GM19463 (cell line): ENCODE results near the gene ZNF441.
"Not testable (repeated sequence)": the region's sequence is repeated elsewhere in the genome, so short reads cannot be mapped to it uniquely, and the experiment has no call there.

Experiments used
- ATAC-seq: cut with Tn5 transposase; IDR thresholded peaks from one replicate; pipeline ENCODE4 v1.9.1; 2021; ENCODE audit warnings: mild to moderate bottlenecking, moderate library complexity; ENCODE audit not compliant: unreplicated experiment

The ZNF441 gene

GRCh38 chr19:11776669-11777068, 9.9 kb downstream of the ZNF441 start:
- ATAC-seq, result not testable (repeated sequence)

- no peak for ATAC-seq
Measured at GRCh38 chr19:11780431-11781020, 13.7 kb downstream of the ZNF441 start.

- ATAC-seq, result no peak
Measured at GRCh38 chr19:11781295-11782057, 14.7 kb downstream of the ZNF441 start.

GRCh38 chr19:11783767-11784166, 17.0 kb downstream of the ZNF441 start:
- no peak for ATAC-seq

GRCh38 chr19:11784356-11784755, 17.6 kb downstream of the ZNF441 start:
- no peak for ATAC-seq

- no peak for ATAC-seq
Measured at GRCh38 chr19:11787536-11787935, 20.7 kb downstream of the ZNF441 start.

GRCh38 chr19:11792942-11793341, 26.1 kb downstream of the ZNF441 start:
- no peak for ATAC-seq

GRCh38 chr19:11797491-11797890, 30.7 kb downstream of the ZNF441 start:
- ATAC-seq, result peak; percentile 55

GRCh38 chr19:11798391-11799330, 31.9 kb downstream of the ZNF441 start, which contains the start of gene ZNF491:
Gene ZNF491, plus strand, starts transcription at chr19:11798523. Its CDS starts 7,431 bp downstream, at chr19:11805954.
- ATAC-seq, result peak; percentile 93

GRCh38 chr19:11806354-11807098, 39.7 kb downstream of the ZNF441 start:
- no peak for ATAC-seq

GRCh38 chr19:11807099-11807380, 40.2 kb downstream of the ZNF441 start:
- no peak for ATAC-seq

GRCh38 chr19:11813703-11814028, 46.9 kb downstream of the ZNF441 start:
- ATAC-seq, result peak; percentile 29

- peak; percentile 100 for ATAC-seq
Measured at GRCh38 chr19:11814029-11814699, 47.4 kb downstream of the ZNF441 start, which contains the start of gene ZNF440. Gene ZNF440, plus strand, starts transcription at chr19:11814273. Its CDS starts 175 bp downstream, at chr19:11814448.

- no peak for ATAC-seq
Measured at GRCh38 chr19:11814700-11815035, 47.9 kb downstream of the ZNF441 start.

- no peak for ATAC-seq
Measured at GRCh38 chr19:11821474-11822109, 54.8 kb downstream of the ZNF441 start.

- not testable (repeated sequence) for ATAC-seq
Measured at GRCh38 chr19:11828957-11829876, 62.4 kb downstream of the ZNF441 start.

GRCh38 chr19:11832253-11832912, 65.6 kb downstream of the ZNF441 start:
- ATAC-seq, result no peak

- ATAC-seq, result no peak
Measured at GRCh38 chr19:11833541-11833940, 66.7 kb downstream of the ZNF441 start.
